Activated naive CD4-positive, alpha-beta T cell treated with anti-CD3 and anti-CD28 coated beads, Interleukin-2, amount 10 ng/mL, durations not matched to agents 7 days and 5 days (primary cell): Measurements from ENCODE around the gene HOXB2.

Experiments used
- CTCF ChIA-PET: fragments of 350-600 bp; sonication (Branson Sonifier 250); formaldehyde crosslinking; loops from one replicate; lab custom pipeline; 2021; ENCODE audit warnings: antibody characterized with exemption; lab: Charles Lee
- DNase-seq: peaks from one replicate; pipeline ENCODE4 v3.0.0-alpha.2; 2020
- H3K27ac Mint-ChIP-seq: one replicate; pipeline ENCODE4 v1.8.0; 2021; ENCODE audit warnings: mild to moderate bottlenecking, moderate library complexity, mixed read lengths
- H3K27me3 Mint-ChIP-seq: one replicate; pipeline ENCODE4 v1.8.0; 2021; ENCODE audit warnings: mild to moderate bottlenecking, mixed read lengths
- H3K36me3 Mint-ChIP-seq: one replicate; pipeline ENCODE4 v1.8.0; 2021; ENCODE audit warnings: mixed read lengths
- H3K4me1 Mint-ChIP-seq: one replicate; pipeline ENCODE4 v1.8.0; 2021; ENCODE audit warnings: mixed read lengths
- H3K4me3 Mint-ChIP-seq: one replicate; pipeline ENCODE4 v1.8.0; 2021; ENCODE audit warnings: mild to moderate bottlenecking, moderate library complexity, mixed read lengths
- H3K9me3 Mint-ChIP-seq: one replicate; pipeline ENCODE4 v1.8.0; 2021; ENCODE audit warnings: mixed read lengths

The HOXB2 gene

DNA sequence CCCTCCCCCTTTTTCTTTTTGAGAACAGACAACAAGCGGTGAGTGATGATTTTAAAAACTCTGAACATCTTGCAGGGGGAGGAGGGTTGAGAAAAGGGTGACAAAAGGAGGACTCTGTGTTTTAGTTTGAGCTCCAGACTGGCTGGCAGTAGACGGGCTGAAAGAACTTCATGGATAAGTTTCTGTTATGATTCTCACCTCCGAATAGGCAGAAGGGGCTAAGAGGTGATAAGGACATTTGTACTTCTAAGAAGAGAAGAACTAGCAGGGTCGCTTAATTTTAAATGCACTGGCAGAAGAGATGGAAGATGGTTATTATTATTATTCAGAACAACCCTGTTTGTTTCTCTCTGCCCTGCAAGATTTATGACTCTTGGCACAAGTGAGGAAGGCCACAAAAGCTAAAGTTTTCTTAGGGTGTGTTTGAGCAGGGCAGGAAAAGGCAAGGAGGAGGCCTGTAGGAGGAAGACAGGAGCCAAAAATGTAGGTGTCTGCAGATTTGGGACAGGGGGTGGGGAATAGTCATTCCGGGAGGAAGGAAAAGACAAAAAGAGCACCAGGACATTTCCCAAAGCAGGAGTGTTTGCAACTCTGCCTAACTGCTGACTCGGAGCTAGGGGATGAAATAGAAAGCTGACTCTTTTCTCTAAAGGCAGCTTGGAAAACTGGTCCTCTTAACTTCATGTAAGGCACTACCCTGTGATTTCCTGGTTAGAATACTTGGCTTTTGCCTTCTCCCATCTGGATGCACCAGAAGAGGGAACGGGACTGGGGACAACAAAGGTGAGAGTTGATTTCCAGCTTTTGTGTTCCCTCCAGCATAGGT, 11.9 kb upstream of the HOXB2 start:
- peaks cover 97% of the 10 kb centered on the region for H3K27me3 Mint-ChIP-seq
- H3K9me3 Mint-ChIP-seq, result no peaks in the 10 kb centered on the region
- H3K4me1 Mint-ChIP-seq, result peaks cover 23% of the 10 kb centered on the region
- H3K27ac Mint-ChIP-seq, result no peak overlapping the region
- H3K4me3 Mint-ChIP-seq, result no peak overlapping the region
- CTCF ChIA-PET, result interaction anchor here (1.1 to 1.2 kb wide), 2 partner anchors 18 to 64 kb away, joined by 3 to 4 read pairs; no protein-coding TSS in a partner anchor
- peaks cover 13% of the 10 kb centered on the region for H3K36me3 Mint-ChIP-seq
- DNase-seq, result no peak

DNA sequence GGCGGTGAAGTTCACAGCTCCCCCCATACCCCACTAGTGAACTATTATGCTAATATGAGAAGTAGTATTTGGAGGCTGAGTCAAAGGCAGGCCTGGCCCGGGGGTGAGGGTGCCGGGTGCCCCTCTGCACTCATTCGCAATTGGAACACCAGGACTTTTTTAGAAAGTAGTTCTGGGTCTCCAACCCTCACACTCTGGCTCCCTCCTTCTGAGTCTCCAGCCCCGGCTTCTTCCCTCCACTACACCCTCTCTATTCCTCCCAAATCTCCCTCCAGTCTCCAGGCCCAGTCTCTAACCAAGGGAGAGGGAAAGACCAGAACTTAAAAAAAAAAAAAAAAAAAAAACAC, 11.3 kb upstream of the HOXB2 start:
- Mint-ChIP-seq H3K27ac (no peak overlapping the region), H3K4me1 (peaks cover 17% of the 10 kb centered on the region)
- CTCF ChIA-PET, result interaction anchor here (1.2 to 1.8 kb wide), 2 partner anchors 17 to 248 kb away, joined by 3 to 4 read pairs; no protein-coding TSS in a partner anchor

DNA sequence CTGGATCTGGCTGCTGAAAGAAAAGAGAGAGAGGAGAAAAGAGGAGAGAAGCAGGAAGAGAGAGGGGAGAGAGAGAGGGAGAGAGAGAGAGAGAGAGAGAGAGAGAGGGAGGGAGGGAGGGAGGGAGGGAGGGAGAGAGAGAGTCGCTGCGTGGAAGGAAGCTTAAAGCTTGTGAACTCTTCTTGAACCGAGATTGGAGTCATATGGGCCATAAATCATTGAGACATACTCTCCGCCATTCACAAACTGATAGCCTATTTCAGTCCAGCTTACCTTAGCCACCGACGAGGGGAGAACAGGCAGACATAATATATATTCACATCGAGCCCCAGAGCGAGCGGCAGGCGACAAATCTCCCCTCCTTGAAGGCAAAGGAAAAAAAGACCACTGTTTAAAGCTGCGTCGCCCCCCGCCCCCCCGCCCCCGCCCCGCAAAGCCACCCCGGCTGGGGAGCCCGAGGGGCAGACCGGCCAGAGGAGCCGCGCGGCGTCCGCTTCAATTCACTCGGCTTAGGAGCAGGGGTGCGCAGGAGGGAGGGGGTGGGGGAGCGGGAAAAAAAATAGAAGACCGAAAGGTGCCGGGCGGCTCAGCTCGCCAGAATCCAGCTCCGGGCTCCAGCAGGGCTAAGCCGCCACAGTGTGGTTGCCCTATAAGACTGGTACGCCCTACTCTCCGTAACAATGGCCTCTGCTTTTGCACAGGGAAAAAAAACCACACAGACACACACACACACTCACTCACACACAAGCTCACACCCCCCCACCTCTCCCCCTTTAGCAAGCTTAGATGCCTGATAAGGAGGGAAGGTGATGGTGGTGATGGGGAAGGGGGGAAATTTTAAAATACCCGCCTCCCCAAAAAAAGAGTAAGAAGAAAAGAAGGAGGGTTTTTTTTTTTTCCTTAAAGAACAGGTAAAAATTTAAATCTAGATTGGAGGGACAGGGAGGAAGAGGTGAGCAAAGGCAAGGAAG, 10.6 kb upstream of the HOXB2 start:
- no peak for DNase-seq
- Mint-ChIP-seq H3K4me3 (peak overlapping the region; percentile 75), H3K36me3 (peaks cover 13% of the 10 kb centered on the region), H3K27me3 (peaks cover 87% of the 10 kb centered on the region), H3K9me3 (no peaks in the 10 kb centered on the region), H3K4me1 (peaks cover 13% of the 10 kb centered on the region), H3K27ac (peak overlapping the region; percentile 33)
- CTCF ChIA-PET, result interaction anchor here (0.6 to 1.8 kb wide), 2 partner anchors 63 to 248 kb away, joined by 4 read pairs; no protein-coding TSS in a partner anchor

More for the DNA sequence above, 11.3 kb upstream of the HOXB2 start:
- DNase-seq, result no peak
- Mint-ChIP-seq H3K9me3 (no peaks in the 10 kb centered on the region), H3K36me3 (peaks cover 13% of the 10 kb centered on the region), H3K27me3 (peaks cover 93% of the 10 kb centered on the region), H3K4me3 (no peak overlapping the region)

DNA sequence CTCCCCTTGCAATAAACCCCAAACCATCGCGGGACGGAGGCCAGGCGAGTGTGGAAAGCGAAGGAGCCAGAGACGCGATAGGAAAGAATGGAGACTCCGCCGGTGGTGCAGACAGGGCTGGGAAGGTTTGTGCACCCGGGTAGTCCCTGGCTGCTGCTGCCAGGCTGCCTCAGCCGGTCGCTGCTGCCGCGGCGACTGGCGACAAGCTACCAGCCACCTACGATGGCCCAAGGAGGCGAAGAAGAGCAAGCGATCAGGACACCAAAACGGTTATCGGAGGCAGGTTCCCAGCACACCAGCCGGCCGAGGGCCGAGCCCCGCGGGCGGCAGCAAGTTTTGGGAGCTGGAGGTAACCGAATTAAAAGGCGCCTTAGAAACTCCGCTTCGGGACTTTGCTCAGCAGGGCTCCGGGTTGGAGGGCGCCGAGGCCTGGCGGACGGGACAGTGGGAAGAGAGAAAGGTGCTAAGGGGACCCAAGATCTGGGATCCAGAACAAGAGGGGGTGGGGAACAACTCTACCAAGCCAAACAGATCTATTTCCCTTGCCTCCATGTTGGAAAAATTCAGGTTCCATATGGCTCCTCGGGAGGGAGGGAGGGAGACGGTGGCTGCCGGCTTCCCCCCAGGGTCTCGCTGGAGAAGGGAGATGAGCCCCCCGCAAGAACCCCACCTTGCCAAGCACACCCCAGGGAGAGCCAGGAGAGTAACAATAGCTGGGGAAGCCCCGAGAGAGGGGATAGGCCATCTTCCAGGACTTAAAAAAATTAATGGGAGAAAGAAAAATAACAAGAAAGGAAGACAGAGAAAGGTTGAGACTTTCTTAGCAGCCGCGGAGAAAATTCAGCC, 9.7 kb upstream of the HOXB2 start:
- H3K27me3 Mint-ChIP-seq, result peaks cover 84% of the 10 kb centered on the region
- CTCF ChIA-PET, result interaction anchor here (1.8 kb wide), 1 partner anchor 247 kb away, joined by 4 read pairs; no protein-coding TSS in a partner anchor
- no peak for DNase-seq
- H3K4me3 Mint-ChIP-seq, result peak overlapping the region; percentile 75
- peaks cover 14% of the 10 kb centered on the region for H3K4me1 Mint-ChIP-seq
- H3K36me3 Mint-ChIP-seq, result peaks cover 15% of the 10 kb centered on the region
- no peak overlapping the region for H3K27ac Mint-ChIP-seq
- H3K9me3 Mint-ChIP-seq, result no peaks in the 10 kb centered on the region

DNA sequence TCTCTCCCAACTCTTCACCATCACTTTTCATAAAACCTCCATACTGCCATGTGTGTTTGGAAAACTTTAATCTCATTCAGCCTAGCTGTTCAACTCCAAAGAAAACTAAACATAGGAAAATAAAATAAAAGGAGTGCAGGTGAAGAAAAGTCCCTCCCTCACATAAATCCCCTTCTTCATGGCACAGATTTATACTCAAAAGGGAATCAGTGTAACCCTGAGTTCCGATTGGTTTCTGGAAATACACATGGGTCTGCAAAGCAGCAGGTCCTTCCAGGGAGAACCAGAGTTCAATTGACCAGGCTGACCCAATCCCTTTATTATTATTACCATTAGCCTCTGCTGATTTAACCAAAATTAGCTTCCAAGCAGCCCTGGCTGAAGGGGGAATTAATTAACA, 8.9 kb upstream of the HOXB2 start:
- Mint-ChIP-seq H3K36me3 (peaks cover 15% of the 10 kb centered on the region), H3K4me1 (peaks cover 17% of the 10 kb centered on the region), H3K4me3 (no peak overlapping the region), H3K27ac (no peak overlapping the region), H3K27me3 (peaks cover 76% of the 10 kb centered on the region), H3K9me3 (no peaks in the 10 kb centered on the region)
- CTCF ChIA-PET, result no interaction called here
- DNase-seq, result no peak

DNA sequence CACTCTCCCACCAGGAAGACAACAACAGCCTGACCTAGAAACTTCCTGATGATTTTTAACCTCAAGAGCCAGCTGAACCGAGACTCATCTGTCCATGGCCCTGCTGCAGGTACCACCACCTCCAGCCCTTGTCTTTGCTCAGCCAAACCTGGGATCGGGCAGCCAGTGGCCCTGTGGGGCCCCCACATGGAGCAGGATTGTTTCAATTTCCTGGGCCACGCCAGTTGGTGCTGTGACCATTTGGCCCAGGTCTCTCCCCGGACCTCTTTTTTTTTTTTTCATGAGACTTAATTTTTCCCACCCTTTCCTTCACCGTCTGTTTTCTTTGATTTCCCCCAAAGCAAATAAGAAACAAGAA, 8.3 kb upstream of the HOXB2 start:
- H3K36me3 Mint-ChIP-seq, result peaks cover 15% of the 10 kb centered on the region
- CTCF ChIA-PET, result no interaction called here
- DNase-seq, result no peak
- H3K27me3 Mint-ChIP-seq, result peaks cover 69% of the 10 kb centered on the region
- peaks cover 24% of the 10 kb centered on the region for H3K4me1 Mint-ChIP-seq
- H3K9me3 Mint-ChIP-seq, result no peaks in the 10 kb centered on the region
- H3K27ac Mint-ChIP-seq, result no peak overlapping the region
- H3K4me3 Mint-ChIP-seq, result no peak overlapping the region

DNA sequence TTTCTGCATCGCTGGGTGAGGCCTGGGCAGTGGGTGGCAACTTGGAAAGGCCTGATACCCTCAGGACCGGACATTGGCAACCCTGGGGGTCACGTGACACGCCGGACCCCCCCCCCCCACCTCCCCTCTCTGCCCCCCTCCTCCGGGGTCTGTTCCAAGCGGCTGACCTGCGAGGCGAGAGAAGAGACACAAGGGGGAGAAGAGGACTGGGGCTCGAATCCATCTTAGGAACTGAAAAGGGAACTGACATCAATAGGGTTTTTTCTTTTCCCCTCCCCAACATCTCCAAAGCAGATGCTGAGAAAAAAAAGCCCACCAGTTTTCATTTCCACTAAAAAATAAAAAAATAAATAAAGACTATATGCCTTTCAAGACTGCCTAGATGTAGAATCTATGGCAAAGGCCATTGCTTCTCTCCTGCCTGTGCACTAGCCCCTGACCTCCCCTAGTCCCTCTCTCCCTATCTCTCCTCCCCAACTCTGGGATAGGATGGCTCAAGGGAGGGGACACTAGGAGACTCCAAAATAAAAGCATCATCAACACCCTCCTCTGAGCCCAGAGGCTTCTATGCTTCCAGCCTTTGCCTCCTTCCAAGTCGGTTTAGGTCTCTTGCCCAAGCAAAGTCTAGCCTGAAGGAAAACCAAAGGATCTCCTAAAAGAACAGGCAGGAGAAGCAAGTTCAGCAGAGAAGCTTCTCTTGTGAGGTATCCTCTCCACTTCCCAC, 7.7 kb upstream of the HOXB2 start:
- no peaks in the 10 kb centered on the region for H3K9me3 Mint-ChIP-seq
- DNase-seq, result no peak
- H3K4me1 Mint-ChIP-seq, result peaks cover 29% of the 10 kb centered on the region
- H3K36me3 Mint-ChIP-seq, result peaks cover 15% of the 10 kb centered on the region
- CTCF ChIA-PET, result no interaction called here
- H3K4me3 Mint-ChIP-seq, result no peak overlapping the region
- peaks cover 68% of the 10 kb centered on the region for H3K27me3 Mint-ChIP-seq
- no peak overlapping the region for H3K27ac Mint-ChIP-seq

DNA sequence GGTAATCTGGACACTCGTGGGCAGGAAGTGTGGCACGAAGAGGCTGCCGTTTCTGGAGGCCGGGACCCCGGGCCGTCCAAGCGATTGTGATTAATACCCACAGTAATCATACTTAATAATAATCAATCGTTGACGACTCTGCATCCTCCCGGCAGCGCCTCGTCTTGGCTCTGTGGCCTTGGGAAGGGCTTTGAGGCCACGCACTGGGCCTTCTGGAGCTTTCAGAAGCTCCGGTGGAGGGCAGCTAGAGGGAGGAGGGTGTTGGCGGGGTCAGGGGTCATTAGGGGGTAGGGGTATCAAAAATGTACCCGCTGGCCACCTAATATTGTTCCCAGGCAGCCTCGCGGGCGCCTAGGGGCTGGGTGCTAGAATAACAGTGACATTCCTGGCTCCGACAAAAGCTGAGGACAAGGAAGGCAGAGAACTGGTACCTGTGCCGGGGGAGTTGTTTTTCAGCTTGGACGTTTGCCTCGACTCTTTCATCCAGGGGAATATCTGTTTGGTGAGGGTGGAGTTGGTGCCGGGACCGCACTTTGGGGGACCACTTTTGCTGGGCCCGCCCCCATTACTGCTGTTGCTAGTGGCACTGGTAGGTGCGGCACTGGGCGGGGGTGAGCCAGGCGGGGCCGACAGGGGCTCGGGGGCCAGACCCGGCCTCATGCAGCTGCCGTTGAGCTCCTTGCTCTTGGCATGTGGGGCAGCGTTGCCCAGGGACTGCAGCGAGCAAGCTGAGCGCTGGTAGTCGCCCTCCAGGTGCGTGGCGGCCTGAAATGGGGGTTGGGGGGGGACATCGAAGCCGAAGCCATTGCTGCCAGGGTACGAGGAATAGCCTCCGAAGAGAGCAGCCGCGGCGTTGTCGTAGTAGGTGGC, 6.9 kb upstream of the HOXB2 start:
- CTCF ChIA-PET, result no interaction called here
- Mint-ChIP-seq H3K4me3 (no peak overlapping the region), H3K36me3 (peaks cover 15% of the 10 kb centered on the region), H3K4me1 (peaks cover 37% of the 10 kb centered on the region), H3K27me3 (peaks cover 65% of the 10 kb centered on the region), H3K9me3 (no peaks in the 10 kb centered on the region), H3K27ac (no peak overlapping the region)
- no peak for DNase-seq

DNA sequence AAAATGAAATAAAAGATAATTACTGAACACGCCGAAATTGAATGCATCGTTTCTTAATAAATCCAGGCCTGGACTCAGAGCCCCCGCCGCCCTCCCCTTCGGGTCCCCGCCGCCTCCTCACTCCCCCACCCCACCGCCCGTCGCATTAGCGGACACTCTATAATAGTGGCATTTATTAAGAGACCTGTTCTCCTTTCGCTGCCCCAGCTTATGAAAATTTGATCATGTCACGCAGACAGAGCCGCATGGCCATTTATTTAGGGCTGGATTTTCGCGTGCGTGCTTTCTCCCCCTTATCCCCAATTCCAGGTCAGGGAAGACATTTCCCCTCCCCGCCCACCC, 6.3 kb upstream of the HOXB2 start:
- peaks cover 10% of the 10 kb centered on the region for H3K36me3 Mint-ChIP-seq
- peaks cover 65% of the 10 kb centered on the region for H3K27me3 Mint-ChIP-seq
- peaks cover 44% of the 10 kb centered on the region for H3K4me1 Mint-ChIP-seq
- CTCF ChIA-PET, result no interaction called here
- no peaks in the 10 kb centered on the region for H3K9me3 Mint-ChIP-seq
- no peak overlapping the region for H3K27ac Mint-ChIP-seq
- DNase-seq, result no peak
- H3K4me3 Mint-ChIP-seq, result no peak overlapping the region

DNA sequence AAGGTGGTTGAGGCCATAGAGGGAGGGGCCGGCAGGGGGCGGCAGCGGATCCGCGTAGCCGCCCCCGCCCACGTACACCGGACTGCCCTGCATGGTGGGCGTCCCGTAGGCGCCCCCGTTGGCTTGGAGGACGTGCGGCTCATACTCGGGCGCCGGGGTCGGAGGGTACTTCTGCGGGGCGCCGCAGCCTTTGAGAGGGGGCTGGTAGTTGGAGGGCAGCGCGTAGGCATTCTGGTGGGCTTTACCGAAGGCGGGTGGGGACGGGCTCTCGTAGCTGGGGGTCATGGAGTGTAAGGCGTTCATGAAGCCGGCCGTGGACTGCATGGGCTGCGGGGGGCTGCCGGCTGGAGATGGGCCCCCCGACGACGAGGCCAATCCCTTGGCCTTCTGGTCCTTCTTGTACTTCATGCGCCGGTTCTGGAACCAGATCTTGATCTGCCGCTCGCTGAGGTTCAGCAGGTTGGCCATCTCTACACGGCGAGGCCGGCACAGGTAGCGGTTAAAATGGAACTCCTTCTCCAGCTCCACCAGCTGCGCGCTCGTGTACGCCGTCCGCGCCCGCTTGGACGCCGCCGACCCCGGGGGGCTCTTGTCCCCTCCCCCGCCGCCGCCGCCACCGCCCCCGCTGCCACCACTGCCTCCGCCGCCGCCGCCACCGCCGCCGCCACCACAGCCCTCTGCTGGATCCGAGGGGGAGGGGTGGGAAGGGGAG, 5.7 kb upstream of the HOXB2 start:
- Mint-ChIP-seq H3K9me3 (no peaks in the 10 kb centered on the region), H3K4me1 (peaks cover 45% of the 10 kb centered on the region), H3K4me3 (no peak overlapping the region), H3K36me3 (peaks cover 10% of the 10 kb centered on the region), H3K27me3 (peaks cover 65% of the 10 kb centered on the region), H3K27ac (no peak overlapping the region)
- CTCF ChIA-PET, result interaction anchor here (0.7 kb wide), 1 partner anchor 45 kb away, joined by 3 read pairs; no protein-coding TSS in a partner anchor
- DNase-seq, result no peak

DNA sequence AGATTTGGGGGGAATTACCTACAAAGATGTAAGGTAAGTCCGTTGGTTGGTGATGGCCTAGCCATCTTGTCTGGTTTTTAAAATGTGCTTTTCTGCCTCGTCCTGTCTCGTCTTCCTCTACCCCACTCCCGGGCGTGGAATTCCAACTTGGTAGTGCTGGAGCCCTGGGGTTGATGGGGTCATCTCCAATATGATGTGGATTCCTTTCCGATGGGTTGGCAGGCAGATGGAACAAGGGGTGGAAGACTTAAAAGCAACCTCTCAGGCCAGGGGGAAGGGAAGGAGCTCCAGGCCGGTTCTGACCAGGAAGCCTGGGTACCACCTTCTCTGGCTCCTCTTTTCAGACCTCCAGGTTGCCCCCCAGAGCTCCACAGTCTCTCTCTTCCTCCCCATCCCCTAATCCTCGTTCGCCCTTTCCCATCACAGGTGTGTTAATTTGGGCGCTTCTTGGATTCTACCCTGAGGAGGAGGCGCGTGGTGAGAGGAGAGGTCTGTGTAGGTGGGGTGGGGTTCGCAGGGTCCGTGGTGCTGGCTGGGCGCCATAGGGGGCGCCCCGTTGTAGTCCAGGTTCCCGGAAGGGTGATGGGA, 5.1 kb upstream of the HOXB2 start:
- Mint-ChIP-seq H3K27me3 (peaks cover 65% of the 10 kb centered on the region), H3K4me3 (no peak overlapping the region), H3K36me3 (peaks cover 7% of the 10 kb centered on the region), H3K9me3 (no peaks in the 10 kb centered on the region), H3K27ac (no peak overlapping the region), H3K4me1 (peaks cover 47% of the 10 kb centered on the region)
- no peak for DNase-seq
- CTCF ChIA-PET, result interaction anchor here (0.7 kb wide), 1 partner anchor 44 kb away, joined by 3 read pairs; no protein-coding TSS in a partner anchor

DNA sequence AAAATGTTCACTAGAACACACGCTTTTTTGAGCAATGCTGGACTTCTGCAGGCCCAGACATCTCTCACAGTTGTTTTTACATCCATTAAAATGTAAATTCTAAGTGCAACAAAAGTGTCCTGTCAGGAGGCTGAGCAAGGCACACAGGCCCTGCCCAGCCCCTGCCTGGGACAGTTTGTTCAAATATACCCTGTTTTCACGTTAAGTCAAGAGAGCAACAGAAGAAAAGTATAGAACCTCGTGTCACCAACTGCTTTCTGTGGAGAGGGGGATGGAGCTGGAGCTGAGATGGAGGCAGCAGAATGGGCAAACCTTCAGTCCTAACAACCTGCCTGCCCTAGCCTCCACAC, 4.3 kb upstream of the HOXB2 start:
- no peak for DNase-seq
- Mint-ChIP-seq H3K4me1 (peaks cover 48% of the 10 kb centered on the region), H3K27me3 (peaks cover 65% of the 10 kb centered on the region), H3K27ac (no peak overlapping the region), H3K9me3 (no peaks in the 10 kb centered on the region), H3K4me3 (no peak overlapping the region), H3K36me3 (peaks cover 6% of the 10 kb centered on the region)
- CTCF ChIA-PET, result interaction anchor here (0.9 kb wide), 1 partner anchor 58 kb away, joined by 4 read pairs; no protein-coding TSS in a partner anchor
